CD4-positive, alpha-beta T cell treated with Interleukin-4 for 1 hour (primary cell): ENCODE results near the gene RBM4B.
"Not testable (repeated sequence)": the region's sequence is repeated elsewhere in the genome, so short reads cannot be mapped to it uniquely, and the experiment has no call there.

ENCODE experiments used
- DNase-seq, 2 donors: peaks; one replicate each; pipeline ENCODE4 v3.0.0-alpha.2; 2020 to 2022

Gene RBM4B, protein sequence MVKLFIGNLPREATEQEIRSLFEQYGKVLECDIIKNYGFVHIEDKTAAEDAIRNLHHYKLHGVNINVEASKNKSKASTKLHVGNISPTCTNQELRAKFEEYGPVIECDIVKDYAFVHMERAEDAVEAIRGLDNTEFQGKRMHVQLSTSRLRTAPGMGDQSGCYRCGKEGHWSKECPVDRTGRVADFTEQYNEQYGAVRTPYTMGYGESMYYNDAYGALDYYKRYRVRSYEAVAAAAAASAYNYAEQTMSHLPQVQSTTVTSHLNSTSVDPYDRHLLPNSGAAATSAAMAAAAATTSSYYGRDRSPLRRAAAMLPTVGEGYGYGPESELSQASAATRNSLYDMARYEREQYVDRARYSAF

GRCh38 chr11:66677599-66678375, at the start of gene RBM4B:
TSS of gene RBM4B (minus strand) at chr11:66677887. CDS start at chr11:66677079, 808 bp downstream.
- peak; percentile 98 for DNase-seq

DNA sequence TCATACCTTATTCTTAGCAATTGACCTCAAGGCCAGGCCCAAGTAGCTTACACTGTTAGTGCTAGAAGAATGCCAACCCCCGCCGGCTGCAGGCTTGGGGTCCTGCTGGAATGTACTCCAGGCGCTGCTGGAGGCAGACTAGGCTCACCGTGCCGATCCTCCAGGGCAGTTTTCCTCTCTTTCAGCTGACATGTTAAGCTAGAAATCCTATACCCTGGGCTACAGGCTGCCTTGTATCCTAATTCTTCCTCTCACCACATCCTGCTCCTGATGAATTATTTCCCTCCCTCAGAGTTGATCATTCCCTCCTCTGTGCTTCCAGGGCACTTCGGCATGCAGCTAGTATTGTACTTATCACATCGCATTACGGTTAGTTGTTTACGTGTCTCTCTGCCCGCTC, 48.0 kb upstream of the RBM4B start:
- DNase-seq: no peak

GRCh38 chr11:66725114-66725513, 47.4 kb upstream of the RBM4B start:
- no peak for DNase-seq

- DNase-seq: not testable (repeated sequence)
These were observed 46.5 kb upstream of the RBM4B start for GRCh38 chr11:66724167-66724566.

- no peak for DNase-seq
These were observed 46.0 kb upstream of the RBM4B start for GRCh38 chr11:66723693-66724092.

- no peak for DNase-seq
These were observed 45.3 kb upstream of the RBM4B start for GRCh38 chr11:66722745-66723651.

GRCh38 chr11:66721939-66722338, 44.3 kb upstream of the RBM4B start:
- DNase-seq: no peak

DNA sequence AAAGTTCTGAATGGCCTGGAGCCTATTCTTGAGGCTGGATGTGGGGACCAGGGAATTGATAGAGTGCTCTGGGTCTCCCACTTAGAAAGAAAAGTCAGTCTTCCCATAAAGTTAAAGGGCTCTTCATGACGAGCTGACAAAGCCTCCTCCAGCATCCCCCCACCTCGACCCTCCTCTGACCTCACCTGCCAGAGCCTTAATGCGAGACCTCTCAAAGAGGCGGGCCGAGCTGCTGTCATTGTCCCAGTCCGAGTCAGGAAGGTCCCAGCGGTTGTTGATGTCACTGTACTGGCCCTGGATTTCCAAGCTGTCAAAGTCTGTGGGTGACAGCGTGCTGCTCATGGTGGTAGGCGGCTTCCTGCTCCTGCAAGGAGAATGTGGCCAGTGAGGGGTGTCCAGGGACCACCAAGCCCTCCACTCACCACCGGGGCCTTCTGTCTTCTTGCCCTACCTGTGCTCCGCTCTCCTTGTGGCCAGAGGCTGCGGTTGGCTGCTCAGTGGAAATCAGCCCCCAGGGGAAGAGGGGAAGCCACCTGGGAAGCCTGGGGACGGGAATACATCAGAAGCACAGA, 43.3 kb upstream of the RBM4B start:
- no peak for DNase-seq

- DNase-seq: peak in 1 of 2 donors; percentile 10
These were observed 42.7 kb upstream of the RBM4B start for GRCh38 chr11:66720223-66720898.

DNA sequence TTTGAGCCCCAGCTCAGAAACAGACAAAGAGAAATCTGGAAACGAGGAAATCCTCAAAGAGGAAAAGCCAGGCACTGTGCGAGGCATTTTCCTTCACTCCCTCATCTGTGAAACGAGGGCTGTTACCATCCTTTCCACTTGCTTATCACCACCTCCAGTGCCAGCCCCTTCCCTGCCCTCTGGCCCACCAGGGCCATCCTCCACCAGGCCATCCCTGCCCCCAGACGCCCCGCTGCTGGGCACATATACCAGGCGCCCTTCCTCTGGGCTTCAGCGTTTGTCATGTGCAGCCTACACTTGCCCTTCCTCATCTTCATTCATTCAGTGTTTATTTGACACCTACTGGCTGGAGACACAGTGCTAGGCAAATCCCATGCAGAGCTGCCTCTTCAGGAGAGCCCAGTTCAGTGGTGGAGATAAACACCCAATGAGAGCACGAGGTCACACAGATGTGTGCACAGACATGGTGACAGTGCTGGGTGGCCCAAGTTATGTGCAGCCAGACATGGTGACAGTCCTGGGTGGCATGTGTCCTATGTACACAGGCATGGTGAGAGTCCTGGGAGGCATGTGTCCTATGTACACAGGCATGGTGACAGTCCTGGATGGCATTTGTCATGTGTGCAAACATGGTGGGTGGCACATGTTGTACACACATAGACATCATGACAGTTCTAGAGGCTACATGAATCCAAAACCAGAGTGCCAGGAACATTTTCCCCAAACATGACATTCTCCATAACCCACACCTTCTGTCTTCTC, 41.6 kb upstream of the RBM4B start:
- DNase-seq: no peak

DNA sequence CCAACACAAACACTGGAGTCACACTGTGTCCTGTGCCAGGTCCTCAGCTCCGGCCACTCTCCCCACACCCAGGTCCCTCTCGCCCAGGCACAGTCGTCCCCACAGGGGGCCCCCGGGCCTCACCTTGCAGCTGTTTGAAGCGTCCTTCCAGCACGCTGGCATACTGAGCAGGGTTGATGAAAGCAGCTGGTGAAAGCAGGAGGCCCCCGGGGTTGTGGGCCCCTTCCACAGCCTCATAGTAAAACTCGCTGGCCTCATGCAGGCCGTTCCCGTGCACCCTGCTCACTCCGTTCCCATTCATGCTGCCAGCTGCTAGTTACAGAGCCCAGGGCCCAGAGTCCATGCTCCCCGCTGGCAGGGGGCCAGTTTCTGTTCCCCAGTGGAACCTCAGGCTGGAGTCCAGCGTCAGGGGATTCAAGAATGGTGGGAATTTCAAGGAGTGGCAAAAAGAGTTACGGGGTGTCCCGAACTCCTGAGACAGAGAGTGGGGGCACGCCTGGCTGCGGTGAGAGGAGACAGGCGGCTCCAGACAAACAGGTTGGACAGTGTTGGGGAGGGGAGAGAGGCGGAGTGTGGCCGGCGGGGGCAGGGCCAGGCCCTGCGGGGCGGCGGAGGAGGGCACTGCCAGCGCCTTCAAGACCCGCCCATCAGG, 40.8 kb upstream of the RBM4B start:
- DNase-seq: no peak

DNA sequence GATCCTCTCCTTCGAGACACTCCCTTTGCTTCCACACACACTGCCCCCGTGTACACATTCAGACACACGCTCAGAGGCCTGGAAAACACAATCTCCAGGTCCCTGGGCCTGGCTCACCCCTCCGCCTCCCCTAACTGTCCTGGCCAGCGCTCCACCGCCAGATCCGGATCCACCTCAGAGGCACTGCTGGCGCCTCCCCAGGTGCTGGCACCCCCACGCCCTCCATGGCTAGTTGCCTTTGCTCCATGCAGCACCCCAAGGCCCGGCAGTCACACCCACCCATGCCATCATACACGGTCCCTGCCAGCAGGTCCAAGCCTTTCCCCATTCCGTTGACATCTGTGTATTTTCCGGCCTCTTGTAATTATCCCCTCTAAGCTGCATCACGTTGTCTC, 40.2 kb upstream of the RBM4B start:
- no peak for DNase-seq

DNA sequence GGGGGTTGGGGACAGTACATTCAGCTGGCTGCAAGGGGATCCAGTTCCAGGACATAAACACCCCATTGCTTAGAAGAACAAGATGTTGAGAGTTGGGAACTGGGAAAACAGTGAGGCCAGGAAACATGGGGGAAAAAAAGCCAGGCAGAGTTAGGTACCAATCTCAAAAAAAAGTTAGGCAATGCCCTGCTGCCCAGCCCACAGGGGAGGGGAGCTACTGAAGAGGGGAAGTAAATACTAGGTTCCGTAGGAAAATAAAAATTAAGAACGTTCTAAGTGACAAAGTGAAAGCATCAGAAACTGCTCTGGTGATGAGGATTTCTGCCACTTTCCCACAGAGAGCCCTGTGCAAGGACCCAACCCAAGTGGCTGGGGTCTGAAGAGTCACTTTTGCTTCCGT, 39.3 kb upstream of the RBM4B start:
- DNase-seq: no peak

GRCh38 chr11:66715346-66716085, 37.8 kb upstream of the RBM4B start:
- DNase-seq: no peak

GRCh38 chr11:66713746-66714480, 36.2 kb upstream of the RBM4B start:
- no peak for DNase-seq

DNA sequence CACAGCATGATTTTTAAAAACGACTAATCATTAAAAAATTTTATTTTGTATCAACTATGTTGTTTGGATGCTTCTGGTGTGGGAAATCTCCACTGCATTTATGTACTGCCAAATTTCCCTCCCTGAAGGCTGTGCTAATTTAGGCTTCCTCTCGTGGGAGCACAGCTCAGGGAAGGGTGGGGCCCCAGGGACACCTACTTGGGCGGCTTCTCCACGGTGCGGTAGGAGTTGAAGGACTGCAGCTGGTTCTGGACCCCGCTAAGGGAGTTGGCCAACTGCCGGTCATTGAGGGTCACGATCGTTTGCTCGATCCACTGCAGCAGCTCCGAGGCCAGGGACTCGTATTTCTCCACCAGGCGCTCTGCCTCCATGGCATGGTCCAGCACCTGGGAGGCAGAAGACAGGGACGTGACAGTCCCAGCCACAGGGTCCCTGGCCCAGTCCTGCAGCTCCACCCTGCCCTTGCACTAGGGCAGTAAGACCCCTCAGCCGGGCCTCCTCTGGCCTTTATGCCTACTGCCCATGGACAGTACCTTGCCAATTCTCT, 32.8 kb upstream of the RBM4B start:
- DNase-seq: no peak

- no peak for DNase-seq
These were observed 31.0 kb upstream of the RBM4B start for GRCh38 chr11:66708701-66709100.

DNA sequence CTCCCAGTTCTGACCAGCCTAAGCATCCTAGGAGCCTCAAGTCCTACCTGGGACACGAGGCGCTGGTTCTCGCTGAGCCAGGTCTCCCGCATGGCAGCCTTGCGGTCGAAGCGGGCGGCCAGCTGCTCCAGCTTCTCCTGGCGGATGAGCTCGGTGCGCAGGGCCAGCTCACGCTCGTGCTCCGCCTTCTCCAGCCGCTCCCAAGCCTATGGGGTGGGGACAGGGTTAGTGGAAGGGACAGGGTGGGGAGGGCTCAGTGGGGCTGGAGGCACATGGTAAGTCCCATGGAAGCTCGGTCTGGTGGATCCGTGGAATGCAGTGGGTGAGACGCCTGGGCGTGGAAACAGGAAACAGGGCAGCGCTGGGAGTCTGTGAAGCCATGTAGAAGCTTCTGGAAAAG, 30.4 kb upstream of the RBM4B start:
- no peak for DNase-seq

- DNase-seq: no peak
These were observed 29.8 kb upstream of the RBM4B start for GRCh38 chr11:66707486-66707885.
